Measurements from ENCODE around the gene PIP.

The PIP gene

GRCh38 chr7:143176128-143176527 lies 44.3 kb downstream of the PIP start:
- TF ChIP-seq, protein P1, sequence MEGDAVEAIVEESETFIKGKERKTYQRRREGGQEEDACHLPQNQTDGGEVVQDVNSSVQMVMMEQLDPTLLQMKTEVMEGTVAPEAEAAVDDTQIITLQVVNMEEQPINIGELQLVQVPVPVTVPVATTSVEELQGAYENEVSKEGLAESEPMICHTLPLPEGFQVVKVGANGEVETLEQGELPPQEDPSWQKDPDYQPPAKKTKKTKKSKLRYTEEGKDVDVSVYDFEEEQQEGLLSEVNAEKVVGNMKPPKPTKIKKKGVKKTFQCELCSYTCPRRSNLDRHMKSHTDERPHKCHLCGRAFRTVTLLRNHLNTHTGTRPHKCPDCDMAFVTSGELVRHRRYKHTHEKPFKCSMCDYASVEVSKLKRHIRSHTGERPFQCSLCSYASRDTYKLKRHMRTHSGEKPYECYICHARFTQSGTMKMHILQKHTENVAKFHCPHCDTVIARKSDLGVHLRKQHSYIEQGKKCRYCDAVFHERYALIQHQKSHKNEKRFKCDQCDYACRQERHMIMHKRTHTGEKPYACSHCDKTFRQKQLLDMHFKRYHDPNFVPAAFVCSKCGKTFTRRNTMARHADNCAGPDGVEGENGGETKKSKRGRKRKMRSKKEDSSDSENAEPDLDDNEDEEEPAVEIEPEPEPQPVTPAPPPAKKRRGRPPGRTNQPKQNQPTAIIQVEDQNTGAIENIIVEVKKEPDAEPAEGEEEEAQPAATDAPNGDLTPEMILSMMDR (IDR thresholded peaks at IDR 0.05) = no peak

GRCh38 chr7:143177374-143178119 lies 45.7 kb downstream of the PIP start:
- TF ChIP-seq, protein P1 (IDR thresholded peaks at IDR 0.05) = no peak

- TF ChIP-seq, protein P1 (IDR thresholded peaks at IDR 0.05) = no peak
Measured at GRCh38 chr7:143181349-143181748, 49.5 kb downstream of the PIP start.

DNA sequence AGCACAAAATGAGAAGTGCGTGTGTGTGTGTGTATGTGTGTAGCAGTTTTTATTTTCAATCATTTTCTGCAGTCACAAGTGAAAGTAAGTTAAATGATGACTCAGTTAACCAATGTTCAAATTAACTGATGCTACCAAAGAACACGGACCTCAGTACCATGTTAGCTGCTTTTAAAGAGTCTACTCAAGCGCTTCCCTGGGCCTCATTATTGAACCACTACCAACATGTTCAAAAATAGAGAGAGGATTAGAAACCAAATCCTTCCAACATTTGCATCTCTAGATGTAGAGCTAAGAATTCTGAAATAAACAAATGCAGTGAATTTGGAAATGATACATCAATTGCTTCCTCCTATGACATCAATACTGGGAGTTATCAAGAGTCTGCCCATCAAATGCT lies 51.1 kb downstream of the PIP start, which contains the start of gene TAS2R39:
TSS of gene TAS2R39 (plus strand) at position 396 of the 400 bp plus-strand sequence. CDS start at position 396, 0 bp downstream.
- TF ChIP-seq, protein P1 (IDR thresholded peaks at IDR 0.05) = no peak

DNA sequence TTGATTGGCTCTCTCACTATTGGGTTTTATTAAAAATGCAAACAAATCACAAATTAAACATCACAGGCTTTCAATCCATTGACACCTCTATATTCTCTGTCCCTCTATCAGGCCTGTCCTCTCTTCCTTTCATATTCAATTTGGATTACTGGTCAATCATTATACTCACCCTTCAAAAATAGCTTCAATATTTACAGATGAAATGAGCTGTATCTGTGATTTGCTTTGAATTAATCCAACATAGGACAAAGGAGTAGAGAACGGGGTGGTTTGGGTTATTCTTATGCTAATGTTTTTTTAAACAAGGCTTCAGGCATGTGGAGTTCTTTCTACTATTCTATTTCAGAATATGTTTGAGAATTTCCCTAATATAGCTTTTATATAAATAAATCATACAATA lies 53.7 kb downstream of the PIP start:
- TF ChIP-seq, protein P1 (IDR thresholded peaks at IDR 0.05) = no peak

DNA sequence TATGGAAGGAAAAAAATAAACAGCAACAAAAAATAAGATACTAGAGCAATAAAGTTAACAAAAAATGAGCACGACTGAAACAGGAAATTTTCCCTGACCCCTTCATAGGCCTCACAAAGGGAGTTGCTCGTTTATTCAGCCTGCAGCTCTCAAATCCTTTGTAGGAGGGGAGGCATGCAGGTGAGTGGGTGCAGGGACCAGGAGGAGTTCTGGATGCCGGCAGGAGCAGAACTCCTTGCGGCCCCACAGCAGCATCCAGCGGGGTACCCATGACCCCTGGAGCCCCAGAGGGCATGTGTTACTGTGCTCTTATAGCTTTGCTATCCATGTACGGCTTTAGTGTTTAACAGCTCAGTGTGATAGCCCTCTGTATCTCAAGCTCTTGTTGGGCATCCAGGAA lies 57.1 kb downstream of the PIP start:
- TF ChIP-seq, protein P1 (IDR thresholded peaks at IDR 0.05) = no peak
